Activated naive CD4-positive, alpha-beta T cell treated with anti-CD3 and anti-CD28 coated beads, Interleukin-2, amount 50 U/mL, for 72 hours (primary cell): ENCODE measurements around the gene OSBPL8. TPM values are rescaled to one million over a fixed set of nuclear protein-coding genes. Genes with fewer than 3 reads are reported as not detected.

Experiments used
- ATAC-seq, 2 donors: fragments of 150-1000 bp; cut with Tn5 transposase; 2 replicates each; pipeline ENCODE4 v1.10.0; 2021; ENCODE audit warnings: mild to moderate bottlenecking in 2 of 2, moderate library complexity in 2 of 2
- DNase-seq, 2 donors: peaks; one replicate each; pipeline ENCODE4 v3.0.0; 2021 to 2022; ENCODE audit warnings: low spot score in 2 of 2
- H3K27ac Mint-ChIP-seq, 2 donors: one replicate each; pipeline ENCODE4 v1.8.0; 2022; ENCODE audit warnings: mild to moderate bottlenecking in 2 of 2, mixed read lengths in 2 of 2
- H3K36me3 Mint-ChIP-seq, 2 donors: one replicate each; pipeline ENCODE4 v1.8.0; 2022; ENCODE audit warnings: mixed read lengths in 2 of 2
- H3K9me3 Mint-ChIP-seq, 2 donors: one replicate each; pipeline ENCODE4 v1.8.0; 2022; ENCODE audit warnings: mixed read lengths in 2 of 2
- total RNA-seq, 2 donors: library from RNA; stranded (reverse); gene quantifications; one replicate each; pipeline ENCODE4 v1.2.3, GENCODE V29; 2022

OSBPL8 gene
- 10 to 100 TPM; 69.7 to 74.0 TPM for total RNA-seq

GRCh38 chr12:76559400-76560085 lies at the start of gene OSBPL8:
TSS of gene OSBPL8 (minus strand) at chr12:76559771. CDS start at chr12:76487551, 72,220 bp downstream.
- Mint-ChIP-seq H3K36me3 (peaks cover 0 to 8% of the 10 kb centered on the region in 2 donors), H3K9me3 (no peaks in the 10 kb centered on the region), H3K27ac (peak within 1 kb of the TSS; percentile 96 to 98)
- ATAC-seq (peak; percentile 79 to 81), DNase-seq (peak; percentile 93 to 95)

- no peaks in the 10 kb centered on the region for H3K9me3 Mint-ChIP-seq
- ATAC-seq (no peak), DNase-seq (no peak)
- H3K36me3 Mint-ChIP-seq: no peaks in the 10 kb centered on the region
- H3K27ac Mint-ChIP-seq: peak overlapping the region in 1 of 2 donors; percentile 2
These were observed 48.5 kb upstream of the OSBPL8 start for GRCh38 chr12:76608070-76608469.

GRCh38 chr12:76595056-76595455 lies 35.5 kb upstream of the OSBPL8 start:
- H3K36me3 Mint-ChIP-seq: no peaks in the 10 kb centered on the region
- ATAC-seq (no peak), DNase-seq (no peak)
- H3K27ac Mint-ChIP-seq: no peak overlapping the region
- no peaks in the 10 kb centered on the region for H3K9me3 Mint-ChIP-seq

GRCh38 chr12:76591476-76591875 lies 31.9 kb upstream of the OSBPL8 start:
- Mint-ChIP-seq H3K9me3 (no peaks in the 10 kb centered on the region), H3K27ac (no peak overlapping the region), H3K36me3 (no peaks in the 10 kb centered on the region)
- ATAC-seq: no peak
- no peak for DNase-seq

- ATAC-seq (no peak), DNase-seq (no peak)
- no peaks in the 10 kb centered on the region for H3K36me3 Mint-ChIP-seq
- H3K9me3 Mint-ChIP-seq: no peaks in the 10 kb centered on the region
- no peak overlapping the region for H3K27ac Mint-ChIP-seq
These were observed 30.6 kb upstream of the OSBPL8 start for GRCh38 chr12:76590131-76590530.

- no peak overlapping the region for H3K27ac Mint-ChIP-seq
- no peaks in the 10 kb centered on the region for H3K36me3 Mint-ChIP-seq
- H3K9me3 Mint-ChIP-seq: no peaks in the 10 kb centered on the region
- ATAC-seq (peak; percentile 50 to 88), DNase-seq (no peak)
These were observed 29.5 kb upstream of the OSBPL8 start for GRCh38 chr12:76588881-76589565.

- DNase-seq (no peak), ATAC-seq (no peak)
- H3K27ac Mint-ChIP-seq: no peak overlapping the region
- no peaks in the 10 kb centered on the region for H3K9me3 Mint-ChIP-seq
- H3K36me3 Mint-ChIP-seq: no peaks in the 10 kb centered on the region
These were observed 28.0 kb upstream of the OSBPL8 start for GRCh38 chr12:76587428-76588178.

- H3K9me3 Mint-ChIP-seq: no peaks in the 10 kb centered on the region
- ATAC-seq (peak in 1 of 2 donors; percentile 48), DNase-seq (peak in 1 of 2 donors; percentile 13)
- no peak overlapping the region for H3K27ac Mint-ChIP-seq
- no peaks in the 10 kb centered on the region for H3K36me3 Mint-ChIP-seq
These were observed 27.3 kb upstream of the OSBPL8 start for GRCh38 chr12:76586764-76587395.

- no peak for ATAC-seq
- Mint-ChIP-seq H3K36me3 (no peaks in the 10 kb centered on the region), H3K27ac (no peak overlapping the region), H3K9me3 (no peaks in the 10 kb centered on the region)
- DNase-seq: no peak
These were observed 23.7 kb upstream of the OSBPL8 start for GRCh38 chr12:76583301-76583700.

GRCh38 chr12:76573840-76574373 lies 14.3 kb upstream of the OSBPL8 start:
- ATAC-seq (no peak), DNase-seq (no peak)
- no peak overlapping the region for H3K27ac Mint-ChIP-seq
- H3K36me3 Mint-ChIP-seq: peaks cover 0 to 14% of the 10 kb centered on the region in 2 donors
- no peaks in the 10 kb centered on the region for H3K9me3 Mint-ChIP-seq

- Mint-ChIP-seq H3K36me3 (peaks cover 0 to 14% of the 10 kb centered on the region in 2 donors), H3K9me3 (no peaks in the 10 kb centered on the region)
These were observed 11.7 kb upstream of the OSBPL8 start for GRCh38 chr12:76571256-76571655.

GRCh38 chr12:76569685-76570604 lies 10.4 kb upstream of the OSBPL8 start:
- H3K36me3 Mint-ChIP-seq: peaks cover 0 to 14% of the 10 kb centered on the region in 2 donors
- no peaks in the 10 kb centered on the region for H3K9me3 Mint-ChIP-seq
- peak overlapping the region in 1 of 2 donors; percentile 51 for H3K27ac Mint-ChIP-seq
- DNase-seq (no peak), ATAC-seq (peak in 1 of 2 donors; percentile 28)

More at GRCh38 chr12:76571256-76571655, 11.7 kb upstream of the OSBPL8 start:
- no peak overlapping the region for H3K27ac Mint-ChIP-seq
- ATAC-seq (no peak), DNase-seq (no peak)

GRCh38 chr12:76568888-76569551 lies 9.4 kb upstream of the OSBPL8 start:
- ATAC-seq (no peak), DNase-seq (no peak)
- no peaks in the 10 kb centered on the region for H3K9me3 Mint-ChIP-seq
- H3K36me3 Mint-ChIP-seq: peaks cover 0 to 9% of the 10 kb centered on the region in 2 donors
- no peak overlapping the region for H3K27ac Mint-ChIP-seq

GRCh38 chr12:76568130-76568529 lies 8.6 kb upstream of the OSBPL8 start:
- ATAC-seq (no peak), DNase-seq (no peak)
- peaks cover 0 to 3% of the 10 kb centered on the region in 2 donors for H3K36me3 Mint-ChIP-seq
- no peak overlapping the region for H3K27ac Mint-ChIP-seq
- H3K9me3 Mint-ChIP-seq: no peaks in the 10 kb centered on the region

- H3K27ac Mint-ChIP-seq: no peak overlapping the region
- H3K36me3 Mint-ChIP-seq: peaks cover 0 to 8% of the 10 kb centered on the region in 2 donors
- DNase-seq: no peak
- no peaks in the 10 kb centered on the region for H3K9me3 Mint-ChIP-seq
- no peak for ATAC-seq
These were observed 3.5 kb upstream of the OSBPL8 start for GRCh38 chr12:76563061-76563460.
